NCI-H1048 (cell line): ENCODE results near the gene MBD3L4.
"Not testable (repeated sequence)": the region's sequence is repeated elsewhere in the genome, so short reads cannot be mapped to it uniquely, and the experiment has no call there.

ENCODE experiments used
- DNase-seq: peaks from one replicate; lab custom pipeline; 2025; lab: John Stamatoyannopoulos, UW

The MBD3L4 gene

DNA sequence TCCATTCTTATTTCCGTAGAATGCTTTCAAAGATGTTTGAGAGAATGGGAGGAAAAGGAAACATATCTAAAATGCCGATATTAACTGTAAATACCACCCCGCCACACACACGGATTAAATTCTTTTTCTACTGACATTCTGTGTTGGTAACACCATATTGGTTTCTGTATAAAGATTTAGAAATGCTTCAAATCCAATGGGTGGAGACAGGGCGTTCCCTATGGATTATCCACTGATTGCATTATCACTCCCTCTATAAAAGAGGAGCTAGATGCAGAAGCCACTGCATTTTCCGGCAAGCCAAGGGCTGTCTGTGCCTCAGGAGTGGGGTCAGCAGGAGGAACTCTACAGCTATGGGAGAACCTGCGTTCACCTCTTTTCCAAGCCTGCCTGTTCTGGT lies 9.0 kb upstream of the MBD3L4 start, which contains the start of gene MBD3L2:
Gene MBD3L2 (plus strand): TSS at position 301 of the 400 bp plus-strand sequence. CDS start 53 bp downstream, at position 354.
- not testable (repeated sequence) for DNase-seq

DNA sequence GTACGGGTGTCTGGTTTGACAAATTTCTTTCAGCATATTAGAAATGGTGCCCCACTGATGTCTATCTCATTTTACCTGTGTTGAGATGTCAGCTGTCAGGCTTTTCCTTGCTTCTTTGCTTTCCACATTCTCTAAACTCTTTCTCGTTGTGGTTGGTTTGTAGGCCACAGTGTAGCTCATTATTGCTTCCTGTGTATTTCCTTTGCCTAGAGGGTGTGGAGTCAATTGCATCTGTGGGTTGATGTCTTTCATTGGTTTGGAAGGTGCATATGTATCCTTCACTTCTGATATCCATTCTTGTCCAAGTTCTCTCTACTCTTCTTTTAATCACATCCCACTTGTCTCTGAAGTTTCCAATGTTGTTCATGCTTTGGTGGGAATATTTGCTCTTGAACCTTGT lies 1.6 kb upstream of the MBD3L4 start:
- not testable (repeated sequence) for DNase-seq

DNA sequence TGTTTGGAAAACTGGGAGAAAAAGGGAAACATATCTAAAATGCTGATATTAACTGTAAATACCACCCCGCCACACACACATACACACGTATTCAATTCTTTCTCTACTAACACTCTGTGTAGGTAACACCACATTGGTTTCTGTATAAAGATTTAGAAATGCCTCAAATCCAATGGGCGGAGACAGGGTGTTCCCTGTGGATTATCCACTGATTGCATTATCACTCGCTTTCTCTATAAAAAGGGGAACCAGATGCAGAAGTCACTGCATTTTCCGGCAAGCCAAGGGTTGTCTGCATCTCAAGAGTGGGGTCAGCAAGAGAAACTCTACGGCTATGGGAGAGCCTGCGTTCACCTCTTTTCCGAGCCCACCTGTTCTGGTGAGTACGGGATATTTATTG lies 9.7 kb downstream of the MBD3L4 start, which contains the start of gene MBD3L5:
Gene MBD3L5 (plus strand): TSS at position 301 of the 400 bp plus-strand sequence. CDS start 34 bp downstream, at position 335.
- not testable (repeated sequence) for DNase-seq

DNA sequence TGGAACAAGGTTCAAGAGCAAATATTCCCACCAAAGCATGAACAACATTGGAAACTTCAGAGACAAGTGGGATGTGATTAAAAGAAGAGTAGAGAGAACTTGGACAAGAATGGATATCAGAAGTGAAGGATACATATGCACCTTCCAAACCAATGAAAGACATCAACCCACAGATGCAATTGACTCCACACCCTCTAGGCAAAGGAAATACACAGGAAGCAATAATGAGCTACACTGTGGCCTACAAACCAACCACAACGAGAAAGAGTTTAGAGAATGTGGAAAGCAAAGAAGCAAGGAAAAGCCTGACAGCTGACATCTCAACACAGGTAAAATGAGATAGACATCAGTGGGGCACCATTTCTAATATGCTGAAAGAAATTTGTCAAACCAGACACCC lies 11.2 kb downstream of the MBD3L4 start:
- not testable (repeated sequence) for DNase-seq

DNA sequence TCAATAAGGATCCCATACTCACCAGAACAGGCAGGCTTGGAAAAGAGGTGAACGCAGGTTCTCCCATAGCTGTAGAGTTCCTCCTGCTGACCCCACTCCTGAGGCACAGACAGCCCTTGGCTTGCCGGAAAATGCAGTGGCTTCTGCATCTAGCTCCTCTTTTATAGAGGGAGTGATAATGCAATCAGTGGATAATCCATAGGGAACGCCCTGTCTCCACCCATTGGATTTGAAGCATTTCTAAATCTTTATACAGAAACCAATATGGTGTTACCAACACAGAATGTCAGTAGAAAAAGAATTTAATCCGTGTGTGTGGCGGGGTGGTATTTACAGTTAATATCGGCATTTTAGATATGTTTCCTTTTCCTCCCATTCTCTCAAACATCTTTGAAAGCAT lies 18.6 kb downstream of the MBD3L4 start, which contains the start of gene MBD3L2B:
Gene MBD3L2B (minus strand): TSS at position 101 of the 400 bp plus-strand sequence. CDS start 34 bp downstream, at position 67.
- DNase-seq: not testable (repeated sequence)

DNA sequence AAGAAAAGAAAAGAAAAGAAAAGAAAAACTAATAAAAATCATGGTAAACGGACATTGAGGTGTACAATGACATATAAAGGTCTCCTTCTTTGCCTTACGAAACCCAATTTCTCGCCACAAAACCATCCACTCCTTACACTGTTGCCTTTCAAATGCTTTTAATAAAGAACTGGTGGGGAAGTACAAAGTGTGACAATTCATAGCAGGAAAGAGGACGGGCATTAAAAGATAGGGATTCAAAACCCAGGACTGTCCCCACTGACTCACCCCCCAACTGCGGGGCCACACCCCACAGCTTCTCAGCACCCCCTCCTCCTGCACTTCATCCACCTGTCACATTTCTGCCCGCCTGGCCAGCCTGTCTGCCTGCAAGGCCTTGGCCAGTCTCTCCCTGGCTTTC lies 21.2 kb downstream of the MBD3L4 start:
- DNase-seq: no peak

DNA sequence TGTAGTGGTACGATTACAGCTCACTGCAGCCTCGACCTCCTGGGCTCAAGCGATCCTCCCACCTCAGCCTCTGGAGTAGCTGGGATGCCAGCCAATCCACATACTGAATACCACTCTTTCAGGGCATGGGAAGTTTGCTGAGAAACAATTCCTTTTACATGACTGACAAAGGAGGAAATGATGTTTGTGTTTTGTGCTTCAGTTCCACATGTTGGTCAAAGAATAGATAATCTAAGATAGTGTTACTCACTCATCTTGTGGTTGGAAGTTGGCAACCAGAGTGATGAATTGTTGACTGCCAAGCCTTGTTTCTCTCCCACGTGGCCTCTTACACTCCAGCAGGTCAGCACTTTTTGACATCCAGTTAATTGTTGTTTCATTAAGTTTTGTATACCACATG lies 26.3 kb downstream of the MBD3L4 start:
- no peak for DNase-seq

DNA sequence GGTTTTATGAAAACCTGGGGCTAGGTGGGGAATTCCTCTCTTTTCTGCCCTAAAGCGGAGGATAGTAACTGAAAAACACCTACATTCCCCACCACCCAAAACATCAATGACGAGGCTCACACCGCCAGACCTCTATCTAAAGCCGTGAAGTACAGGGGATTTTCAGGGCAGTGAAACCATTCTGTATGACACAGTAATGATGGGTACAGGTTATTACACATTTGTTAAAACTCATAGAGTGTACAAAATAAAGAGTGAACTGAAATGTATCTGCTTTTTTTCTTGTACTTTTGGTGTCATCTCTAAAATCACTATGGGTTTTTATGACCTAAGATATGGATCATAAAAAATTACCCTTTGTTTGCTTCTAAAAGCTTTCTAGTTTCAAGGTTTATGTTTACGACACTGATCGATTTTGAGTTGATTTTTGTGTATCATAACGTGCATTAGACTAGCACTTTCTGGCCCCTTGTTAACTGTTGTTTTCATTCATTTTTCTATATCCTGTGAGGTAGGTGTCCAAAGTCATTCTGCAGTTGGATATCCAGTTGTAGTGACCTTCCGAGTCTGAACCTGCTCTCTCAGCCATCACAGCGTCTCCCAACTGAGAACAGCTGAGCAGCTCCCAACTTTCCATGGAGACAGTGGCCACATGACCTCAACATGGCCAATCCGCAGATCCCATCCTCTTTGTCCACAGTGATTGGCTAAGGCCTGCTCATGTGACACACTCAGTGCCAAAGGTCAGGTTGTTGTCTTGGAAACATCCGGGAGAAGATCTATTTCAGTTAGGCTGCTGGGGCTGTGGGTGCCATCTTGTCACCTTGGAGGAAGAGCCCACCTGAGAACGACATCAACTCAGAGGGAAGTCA lies 29.0 kb downstream of the MBD3L4 start:
- no peak for DNase-seq

DNA sequence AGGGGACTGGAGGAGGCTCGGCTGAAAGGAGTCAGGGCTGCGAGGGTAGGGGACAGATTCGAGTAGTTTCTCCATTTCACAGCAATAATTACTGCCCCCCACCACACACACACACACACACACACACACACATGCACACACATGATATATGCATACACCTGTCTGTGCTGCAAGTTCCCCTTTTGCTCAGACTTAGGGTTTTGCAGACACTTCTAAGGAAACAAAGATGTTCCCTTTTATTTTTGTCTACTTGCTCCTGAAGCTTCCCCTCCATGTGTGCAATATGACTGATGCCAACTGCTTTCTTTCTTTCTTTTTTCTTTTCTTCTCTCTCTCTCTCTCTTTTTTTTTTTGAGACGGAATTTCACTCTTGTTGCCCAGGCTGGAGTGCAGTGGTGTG lies 32.1 kb downstream of the MBD3L4 start:
- no peak for DNase-seq

DNA sequence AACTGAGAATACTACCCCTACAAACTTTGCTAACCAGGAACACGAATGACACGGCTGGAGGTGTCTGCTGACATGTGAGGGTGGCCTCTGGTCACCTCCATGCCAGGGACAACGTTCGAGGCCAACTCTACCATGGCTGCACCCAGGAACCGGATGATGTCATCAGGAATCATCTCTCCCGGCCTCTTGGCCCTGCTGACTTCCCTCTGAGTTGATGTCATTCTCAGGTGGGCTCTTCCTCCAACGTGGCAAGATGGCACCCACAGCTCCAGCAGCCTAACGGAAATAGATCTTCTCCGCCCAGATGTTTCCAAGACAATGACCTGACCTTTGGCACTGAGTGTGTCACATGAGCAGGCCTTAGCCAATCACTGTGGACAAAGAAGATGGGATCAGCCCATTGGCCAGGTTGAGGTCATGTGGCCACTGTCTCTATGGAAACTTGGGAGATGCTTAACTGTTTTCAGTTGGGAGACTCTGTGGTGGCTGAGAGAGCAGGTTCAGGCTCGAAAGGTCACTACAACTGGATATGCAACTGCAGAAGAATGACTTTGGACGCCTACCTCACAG lies 33.8 kb downstream of the MBD3L4 start:
- no peak for DNase-seq

DNA sequence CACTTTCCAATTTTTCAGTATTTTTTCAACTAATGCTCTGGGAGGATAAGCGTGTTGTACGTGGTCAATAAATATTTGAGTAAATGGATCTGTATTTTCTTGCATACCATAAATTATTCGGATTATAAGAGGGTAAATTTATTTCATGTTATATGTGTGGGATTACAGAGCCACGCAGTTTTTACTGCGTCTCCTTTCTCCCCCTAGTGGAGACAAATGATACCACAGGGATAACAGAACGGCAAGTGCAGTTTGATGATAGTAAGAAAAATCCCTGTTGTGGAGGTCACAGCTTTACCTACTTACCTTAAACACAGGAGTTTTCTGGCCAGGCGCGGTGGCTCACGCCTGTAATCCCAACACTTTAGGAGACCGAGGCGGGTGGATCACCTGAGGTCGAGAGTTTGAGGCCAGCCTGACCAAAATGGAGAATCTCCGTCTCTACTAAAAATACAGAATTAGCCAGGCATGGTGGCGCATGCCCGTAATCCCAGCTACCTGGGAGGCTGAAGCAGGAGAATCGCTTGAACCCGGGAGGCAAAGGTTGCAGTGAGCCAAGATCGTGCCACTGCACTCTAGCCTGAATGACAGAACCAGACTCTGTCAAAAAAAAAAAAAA lies 35.6 kb downstream of the MBD3L4 start:
- no peak for DNase-seq

DNA sequence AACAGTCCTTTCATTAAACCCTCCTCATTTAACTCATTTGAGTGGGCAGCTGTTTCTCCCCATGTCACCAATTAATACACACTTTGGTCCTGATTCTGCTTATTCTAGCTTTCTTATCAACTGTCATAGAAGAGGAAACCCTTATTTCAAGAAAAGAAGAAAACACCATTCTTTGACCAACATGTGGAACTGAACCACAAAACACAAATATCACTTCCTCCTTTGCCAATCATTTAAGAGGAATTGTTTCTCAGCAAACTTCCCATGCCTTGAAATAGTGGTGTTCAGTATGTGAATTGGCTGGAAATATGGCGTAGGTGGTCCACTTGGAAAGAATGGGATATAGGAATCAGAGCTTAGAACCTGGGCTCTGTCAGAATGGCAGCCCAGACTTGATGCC lies 39.2 kb downstream of the MBD3L4 start:
- DNase-seq: no peak

DNA sequence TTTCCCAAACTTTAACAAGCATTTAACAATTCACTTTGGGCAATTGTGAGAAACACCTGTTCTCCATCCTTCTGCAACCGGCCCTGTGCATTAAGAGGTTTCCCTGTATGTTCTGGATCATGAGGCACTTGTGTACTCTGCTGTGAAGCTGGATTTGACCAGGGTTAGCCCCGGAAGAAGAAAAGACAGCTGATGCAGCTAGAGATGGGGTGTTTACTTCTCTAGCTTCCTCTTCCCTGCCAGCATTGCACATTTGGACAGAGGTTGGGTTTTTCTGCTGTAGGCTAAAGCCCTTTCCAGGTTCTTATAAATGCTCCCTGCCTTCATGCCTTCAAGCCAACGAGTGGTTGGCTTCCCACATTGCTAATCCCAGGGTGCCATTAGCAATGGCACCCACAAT lies 39.6 kb downstream of the MBD3L4 start:
- DNase-seq: no peak

DNA sequence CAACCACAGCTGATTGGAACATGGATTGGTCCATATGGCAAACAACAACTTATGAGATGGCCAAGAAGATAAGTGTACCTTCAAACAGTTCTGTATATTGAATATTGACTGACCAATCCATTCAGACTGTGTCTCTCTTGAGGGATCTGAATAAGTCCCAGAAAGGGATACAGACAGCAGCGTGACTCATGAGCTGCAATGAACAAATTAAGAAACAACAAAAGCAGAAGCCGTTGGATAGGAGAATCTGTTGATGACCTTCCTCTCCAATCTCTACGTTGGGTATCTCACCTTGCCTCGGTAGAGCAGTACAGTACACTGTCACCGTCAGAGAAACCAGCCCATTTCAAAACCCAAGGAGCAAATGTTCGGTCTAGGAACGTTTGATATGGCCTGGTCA lies 40.0 kb downstream of the MBD3L4 start:
- no peak for DNase-seq

DNA sequence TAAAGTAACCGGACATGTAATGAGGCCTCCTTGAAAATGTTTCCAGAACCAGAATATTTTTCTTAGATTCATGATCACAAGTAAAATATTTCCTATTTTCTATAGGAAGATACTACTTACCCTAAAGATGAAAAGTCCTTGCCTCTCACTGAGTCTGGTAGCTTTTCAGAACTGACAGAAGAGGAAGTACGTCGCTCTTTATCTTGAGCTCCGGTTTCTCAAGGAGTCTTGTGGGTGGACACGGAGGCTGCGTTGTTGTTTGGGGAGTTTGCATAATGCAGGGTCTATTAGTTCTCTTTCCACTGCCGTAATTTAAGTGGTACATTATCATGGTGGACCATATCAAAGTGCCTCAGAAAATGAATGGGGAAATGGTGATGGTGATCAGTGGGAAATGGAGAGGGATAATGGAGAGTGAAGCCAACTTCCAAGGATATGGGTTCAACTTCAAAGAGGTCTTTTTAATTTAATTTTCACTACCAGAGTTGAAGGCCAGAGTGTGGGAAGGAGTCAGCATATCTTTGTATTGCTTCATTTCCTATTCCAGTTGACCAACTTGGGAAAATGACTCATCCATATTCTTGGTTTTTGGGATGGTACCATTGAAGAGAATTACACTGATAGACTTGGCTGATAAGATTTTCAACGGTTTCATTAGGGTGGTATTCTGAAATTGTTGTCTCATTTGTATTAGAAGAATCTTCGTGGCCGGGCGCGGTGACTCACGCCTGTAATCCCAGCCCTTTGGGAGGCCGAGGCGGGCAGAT lies 42.1 kb downstream of the MBD3L4 start:
- no peak for DNase-seq

DNA sequence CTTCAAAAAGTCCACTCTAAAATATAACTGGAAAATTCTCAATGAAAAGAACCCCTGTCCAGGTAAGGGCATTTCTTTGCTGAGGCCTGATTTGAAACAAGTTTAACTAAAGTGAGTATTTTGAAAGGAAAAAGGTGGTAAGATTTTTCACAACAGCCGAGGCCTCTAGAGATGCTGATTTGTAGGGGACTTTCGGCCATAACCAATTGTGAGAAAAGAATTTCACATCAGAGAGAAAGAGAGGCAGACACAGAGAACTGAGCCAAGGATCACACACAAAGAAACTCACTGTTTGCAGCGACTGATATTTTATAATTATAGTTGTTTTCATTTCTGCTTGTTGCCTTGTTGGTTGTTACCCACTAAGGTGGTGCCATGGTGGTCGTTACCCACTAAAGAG lies 43.2 kb downstream of the MBD3L4 start:
- no peak for DNase-seq

DNA sequence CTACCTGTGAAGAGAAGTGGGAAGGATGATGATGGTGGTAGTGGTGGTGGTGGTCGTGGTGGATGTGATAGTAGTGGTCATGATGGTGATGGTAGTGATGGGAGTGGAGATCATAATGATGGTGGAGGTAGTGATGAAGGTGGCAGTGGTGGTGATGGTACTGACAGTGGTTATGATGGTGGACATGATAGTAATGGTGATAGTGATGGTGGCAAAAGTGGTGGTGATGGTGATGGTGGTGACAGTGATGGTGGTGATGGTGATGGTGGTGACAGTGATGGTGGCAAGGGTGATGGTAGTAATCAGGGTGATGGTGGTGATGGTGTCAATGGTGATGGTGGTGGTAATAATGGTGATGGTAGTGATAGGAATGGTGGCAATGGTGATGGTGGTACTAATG lies 44.9 kb downstream of the MBD3L4 start:
- no peak for DNase-seq

DNA sequence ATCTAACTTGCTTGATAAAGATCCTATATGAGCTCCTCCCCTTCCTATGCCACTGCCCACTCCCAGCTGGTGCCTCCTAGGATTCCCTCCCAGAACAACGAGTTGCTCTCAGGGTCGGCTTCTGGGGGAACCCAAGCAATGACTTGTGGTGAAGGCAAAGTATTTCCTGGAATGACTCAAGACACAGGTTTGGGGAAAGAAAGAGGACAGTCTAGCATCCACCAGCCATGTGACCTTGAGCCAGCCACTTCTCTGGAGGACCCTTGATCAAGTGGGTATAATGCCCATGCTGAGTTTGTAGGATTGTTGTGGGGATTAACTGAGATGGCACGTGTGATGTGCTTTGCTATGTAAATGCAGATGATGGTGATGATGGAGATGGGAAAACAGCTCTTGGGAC lies 51.7 kb downstream of the MBD3L4 start:
- DNase-seq: no peak

DNA sequence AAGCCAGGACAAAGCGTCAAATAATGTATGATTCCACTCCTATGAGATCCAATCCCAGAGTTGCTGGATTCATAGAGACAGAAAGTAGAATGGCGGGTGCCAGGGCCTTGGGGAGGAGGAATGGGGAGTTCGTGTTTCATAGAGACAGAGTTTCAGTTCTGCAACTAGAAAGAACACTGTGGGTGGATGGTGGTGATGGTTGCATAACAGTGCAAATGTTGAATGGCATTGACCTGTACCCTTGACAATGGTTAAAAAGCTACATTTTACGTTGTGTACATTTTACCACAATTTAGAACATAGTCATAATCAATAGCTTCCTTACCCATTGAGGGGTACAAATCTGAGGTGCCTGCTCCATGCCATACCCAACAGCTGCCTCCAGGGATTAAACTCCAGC lies 52.1 kb downstream of the MBD3L4 start:
- DNase-seq: no peak
